IMR-90 (cell line): ENCODE data around the gene COA1. TPM values are rescaled to one million over a fixed set of nuclear protein-coding genes. Genes with fewer than 3 reads are reported as not detected.
A peak's percentile ranks its signal among the peaks of the same experiment; 100 is the strongest.

Source experiments
- ATAC-seq: fragments of 200-7000 bp; cut with Tn5 transposase; 2 replicates; pipeline ENCODE4 v1.9.1; 2020; ENCODE audit warnings: low read depth, mild to moderate bottlenecking, moderate library complexity
- BruUV-seq: library from RNA; stranded (reverse); fragments of 400-500 nt; replicated peaks from 2 replicates; lab custom pipeline; 2021; lab: Mats Ljungman, UMichigan
- CTCF ChIA-PET: fragments of 300-600 bp; formaldehyde crosslinking; extraction: SDS; loops from one replicate; lab custom pipeline; 2021; ENCODE audit warnings: antibody characterized with exemption; lab: Yijun Ruan, JAX
- POLR2A ChIA-PET: fragments of 300-600 bp; sonication (Branson Sonifier 250); formaldehyde crosslinking; loops from one replicate; lab custom pipeline; 2022; ENCODE audit warnings: antibody characterized with exemption; ENCODE audit not compliant: unreplicated experiment; lab: Charles Lee
- DNase-seq: peaks from one replicate; pipeline ENCODE4 v3.0.0; 2013
- H2AFZ ChIP-seq: replicated peaks from 2 replicates; pipeline ENCODE3; 2013; ENCODE audit warnings: low read length, mild to moderate bottlenecking; ENCODE audit not compliant: poor library complexity
- H2AK5ac ChIP-seq: 2 replicates; pipeline ENCODE4 v1.6.1; 2013; ENCODE audit warnings: low read depth, low read length, inconsistent platforms
- H2AK9ac ChIP-seq: replicated peaks from 2 replicates; pipeline ENCODE3; 2013; ENCODE audit warnings: mild to moderate bottlenecking, low read depth, low read length, moderate library complexity; ENCODE audit not compliant: poor library complexity
- H2BK120ac ChIP-seq: 2 replicates; pipeline ENCODE4 v1.6.1; 2013; ENCODE audit warnings: low read depth, low read length, inconsistent platforms
- H2BK15ac ChIP-seq: 3 replicates; pipeline ENCODE4 v1.6.1; 2013; ENCODE audit warnings: low read depth, low read length, inconsistent platforms
- H2BK20ac ChIP-seq: 2 replicates; pipeline ENCODE4 v1.6.1; 2013; ENCODE audit warnings: low read depth, mild to moderate bottlenecking, inconsistent platforms, low read length, moderate library complexity
- H2BK5ac ChIP-seq: 2 replicates; pipeline ENCODE4 v1.6.1; 2013; ENCODE audit warnings: mild to moderate bottlenecking, low read depth, low read length, inconsistent platforms; ENCODE audit not compliant: poor library complexity, severe bottlenecking
- H3K14ac ChIP-seq: replicated peaks from 2 replicates; pipeline ENCODE4 v1.6.1; 2013; ENCODE audit warnings: low read depth, low read length, inconsistent platforms
- H3K18ac ChIP-seq: 2 replicates; pipeline ENCODE4 v1.6.1; 2013; ENCODE audit warnings: low read depth, low read length, control low read depth
- H3K23ac ChIP-seq: 2 replicates; pipeline ENCODE4 v1.6.1; 2013; ENCODE audit warnings: low read depth, low read length, inconsistent platforms
- H3K27ac ChIP-seq: 2 replicates; pipeline ENCODE4 v1.5.1; 2013; ENCODE audit warnings: mild to moderate bottlenecking, control low read depth, low read length; ENCODE audit not compliant: insufficient read depth
- H3K27me3 ChIP-seq: 2 replicates; pipeline ENCODE4 v1.6.1; 2013; ENCODE audit warnings: low read length; ENCODE audit not compliant: control insufficient read depth, insufficient read depth
- H3K36me3 ChIP-seq: 2 replicates; pipeline ENCODE4 v1.6.1; 2013; ENCODE audit warnings: low read length, mixed read lengths; ENCODE audit not compliant: control insufficient read depth, insufficient read depth
- H3K4ac ChIP-seq: 2 replicates; pipeline ENCODE4 v1.6.1; 2013; ENCODE audit warnings: low read depth, low read length, inconsistent platforms
- H3K4me1 ChIP-seq: 2 replicates; pipeline ENCODE4 v1.6.1; 2013; ENCODE audit warnings: low read length, mixed read lengths; ENCODE audit not compliant: control insufficient read depth, insufficient read depth
- H3K4me2 ChIP-seq: 2 replicates; pipeline ENCODE4 v1.6.1; 2013; ENCODE audit warnings: low read depth, mild to moderate bottlenecking, control low read depth, low read length, moderate library complexity
- H3K4me3 ChIP-seq: 2 replicates; pipeline ENCODE4 v1.5.1; 2013; ENCODE audit warnings: low read depth, mild to moderate bottlenecking, control low read depth, low read length, moderate library complexity; ENCODE audit not compliant: insufficient read depth
- H3K56ac ChIP-seq: 2 replicates; pipeline ENCODE4 v1.6.1; 2013; ENCODE audit warnings: low read length, inconsistent platforms; ENCODE audit not compliant: insufficient read depth; ENCODE audit errors: extremely low read depth
- H3K79me1 ChIP-seq, 2 experiments: 2 replicates each; pipeline ENCODE4 v1.6.1; 2013; ENCODE audit warnings: low read length in 2 of 2, inconsistent platforms in 1 of 2, low read depth in 1 of 2
- H3K9ac ChIP-seq: 2 replicates; pipeline ENCODE4 v1.6.1; 2013; ENCODE audit warnings: low read depth, low read length, control low read depth
- H3K9me1 ChIP-seq: 2 replicates; pipeline ENCODE4 v1.6.1; 2013; ENCODE audit warnings: low read length, inconsistent platforms; ENCODE audit not compliant: insufficient read depth
- H3K9me3 ChIP-seq: 2 replicates; pipeline ENCODE4 v1.6.1; 2013; ENCODE audit warnings: low read length; ENCODE audit not compliant: control insufficient read depth, insufficient read depth
- H4K20me1 ChIP-seq: 2 replicates; pipeline ENCODE4 v1.6.1; 2013; ENCODE audit warnings: low read length, inconsistent platforms; ENCODE audit not compliant: insufficient read depth
- H4K5ac ChIP-seq: 2 replicates; pipeline ENCODE4 v1.6.1; 2013; ENCODE audit warnings: mild to moderate bottlenecking, low read depth, low read length, control low read depth
- H4K8ac ChIP-seq, 2 experiments: 2 replicates each; pipeline ENCODE4 v1.6.1; 2013; ENCODE audit warnings: low read depth in 2 of 2, low read length in 2 of 2, control low read depth in 1 of 2, inconsistent platforms in 1 of 2
- H4K91ac ChIP-seq: 2 replicates; pipeline ENCODE4 v1.6.1; 2013; ENCODE audit warnings: low read depth, low read length, inconsistent platforms; ENCODE audit not compliant: insufficient read depth
- BHLHE40 ChIP-seq: fragments of 150-350 bp; IDR thresholded peaks from 2 replicates; pipeline ENCODE4 v1.6.1; 2016; ENCODE audit warnings: mild to moderate bottlenecking, low read depth, low read length
- CEBPB ChIP-seq: IDR thresholded peaks from 2 replicates; pipeline ENCODE4 v1.6.1; 2012; ENCODE audit warnings: low read depth, low read length, improper control_type of control experiment
- CHD1 ChIP-seq: IDR thresholded peaks from 2 replicates; pipeline ENCODE4 v1.6.1; 2012; ENCODE audit warnings: low read depth, low read length, improper control_type of control experiment
- FOS ChIP-seq: fragments of 150-350 bp; IDR thresholded peaks from 2 replicates; pipeline ENCODE4 v1.6.1; 2016; ENCODE audit warnings: low read depth, low read length
- MAFK ChIP-seq: IDR thresholded peaks from 2 replicates; pipeline ENCODE4 v1.6.1; 2012; ENCODE audit warnings: low read depth, low read length, improper control_type of control experiment
- MAZ ChIP-seq: IDR thresholded peaks from 2 replicates; pipeline ENCODE4 v1.6.1; 2012; ENCODE audit warnings: low read depth, mild to moderate bottlenecking, low read length, improper control_type of control experiment, moderate library complexity, borderline replicate concordance
- MXI1 ChIP-seq: IDR thresholded peaks from 2 replicates; pipeline ENCODE4 v1.6.1; 2012; ENCODE audit warnings: low read depth, mild to moderate bottlenecking, low read length, moderate library complexity, borderline replicate concordance
- NFE2L2 ChIP-seq: fragments of 150-350 bp; IDR thresholded peaks from 2 replicates; pipeline ENCODE4 v1.6.1; 2016; ENCODE audit warnings: low read depth, mild to moderate bottlenecking, low read length
- POLR2A ChIP-seq: IDR thresholded peaks from 2 replicates; pipeline ENCODE4 v1.6.1; 2012; ENCODE audit warnings: mild to moderate bottlenecking, low read depth, low read length
- RAD21 ChIP-seq: IDR thresholded peaks from 2 replicates; pipeline ENCODE4 v1.6.1; 2012; ENCODE audit warnings: low read length, improper control_type of control experiment
- RCOR1 ChIP-seq: IDR thresholded peaks from 2 replicates; pipeline ENCODE4 v1.6.1; 2012; ENCODE audit warnings: mild to moderate bottlenecking, low read length, improper control_type of control experiment; ENCODE audit not compliant: insufficient replicate concordance
- RFX5 ChIP-seq: IDR thresholded peaks from 2 replicates; pipeline ENCODE4 v1.8.0; 2012; ENCODE audit warnings: low read depth, mild to moderate bottlenecking, low read length, moderate library complexity
- SMC3 ChIP-seq: fragments of 150-350 bp; IDR thresholded peaks from 2 replicates; pipeline ENCODE4 v1.6.1; 2016; ENCODE audit warnings: low read depth, mild to moderate bottlenecking, antibody characterized with exemption, low read length, moderate library complexity
- WGBS, 2 experiments: methylation state at CpG; one replicate each; pipeline versions ENCODE4 v1.1.5 to v1.1.7; 2013; ENCODE audit warnings: missing lambda C conversion rate in 2 of 2; ENCODE audit not compliant: insufficient read length in 1 of 2; ENCODE audit errors: extremely low coverage in 2 of 2; 5-methylcytosine and 5-hydroxymethylcytosine counted together
- dilution Hi-C: fragments of 300-500 bp; cut with HindIII; formaldehyde crosslinking; loops from one replicate; pipeline ENCODE4 v1.14.3; 2018; ENCODE audit warnings: low sequenced_read_pairs; ENCODE audit not compliant: unreplicated experiment
- in situ Hi-C: fragments of 300-500 bp; cut with MboI; formaldehyde crosslinking; loops from 3 replicates; pipeline ENCODE4 v1.14.3; 2019; ENCODE audit warnings: low sequenced_read_pairs, inconsistent platforms, mixed read lengths
- intact Hi-C: fragments of 100-400 bp; cut with micrococcal nuclease; formaldehyde crosslinking; loops from 2 replicates; pipeline ENCODE4 v1.10.0; 2022
- polyA plus RNA-seq, 3 experiments: library from polyadenylated mRNA; depleted of rRNA; stranded (reverse); fragments of >200 nt; gene quantifications; 2 replicates each; pipeline ENCODE4 v1.2.3, GENCODE V29; 2012; ENCODE audit warnings: low replicate concordance in 1 of 3
- total RNA-seq: library from RNA; depleted of rRNA; stranded (reverse); fragments of >200 nt; gene quantifications from 2 replicates; pipeline ENCODE4 v1.2.3, GENCODE V29; 2012
- TF ChIP-seq, protein P1 (sequence below): fragments of 150-350 bp; IDR thresholded peaks from 2 replicates; pipeline ENCODE4 v1.6.1; 2016; ENCODE audit warnings: low read depth, mild to moderate bottlenecking, low read length, moderate library complexity, borderline replicate concordance
- TF ChIP-seq, protein P2 (sequence below): fragments of 150-350 bp; IDR thresholded peaks from 2 replicates; pipeline ENCODE4 v1.6.1; 2017; ENCODE audit warnings: mild to moderate bottlenecking, antibody characterized with exemption, low read length, low read depth
- TF ChIP-seq, protein P3 (sequence below): conservative IDR thresholded peaks from 2 replicates; pipeline ENCODE4 v1.5.1; 2012; ENCODE audit warnings: mild to moderate bottlenecking, low read depth, low read length, improper control_type of control experiment

COA1 gene
- total and polyA plus RNA-seq, 2 of the 4 experiments (the other 2 are of a cell fraction) = 34.2 to 59.5 TPM

DNA sequence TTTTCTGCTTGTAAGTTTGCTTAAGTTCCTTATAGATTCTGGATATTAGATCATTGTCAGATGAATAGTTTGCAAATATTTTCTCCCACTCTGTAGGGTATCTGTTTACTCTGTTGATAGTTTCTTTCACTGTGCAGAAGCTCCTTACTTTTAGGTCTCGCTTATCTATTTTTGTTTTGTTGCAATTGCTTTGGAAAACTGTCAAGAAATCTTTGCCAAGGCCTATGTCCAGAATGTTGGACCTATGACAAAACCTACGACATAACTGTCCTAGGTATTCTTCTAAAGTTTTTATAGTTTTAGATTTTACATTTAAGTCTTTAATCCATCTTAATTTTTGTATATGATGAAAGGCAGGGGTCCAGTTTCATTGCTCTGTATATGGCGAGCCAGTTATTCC, 27.4 kb downstream of the COA1 start:
- WGBS, 2 experiments = no CpG with 5 or more reads among the region's 3 CpGs
- H4K20me1 ChIP-seq = no peaks in the 10 kb centered on the region
- dilution Hi-C loops = no loop called here

More for the DNA sequence above, 27.4 kb downstream of the COA1 start:
- Histone ChIP-seq H4K5ac (no peak overlapping the region), H2BK5ac (peak overlapping the region; percentile 18), H3K36me3 (peaks cover 3% of the 10 kb centered on the region), H3K9ac (no peak overlapping the region), H3K79me1 (peaks cover 28 to 37% of the 10 kb centered on the region in 2 experiments), H2BK20ac (no peak overlapping the region), H3K9me3 (no peaks in the 10 kb centered on the region), H3K18ac (no peak overlapping the region), H3K4me3 (no peak overlapping the region), H4K91ac (no peak overlapping the region), H3K14ac (no peak overlapping the region), H3K9me1 (peaks cover 5% of the 10 kb centered on the region; the same call in 1 of the 2 replicates), H4K8ac (no peak overlapping the region), H2AFZ (no peak overlapping the region), H3K4me1 (peaks cover 8% of the 10 kb centered on the region), H3K4ac (no peak overlapping the region), H3K4me2 (no peak overlapping the region), H2AK9ac (no peak overlapping the region), H2BK15ac (no peak overlapping the region), H3K23ac (no peak overlapping the region), H2BK120ac (no peak overlapping the region), H3K27me3 (no peaks in the 10 kb centered on the region), H2AK5ac (no peak overlapping the region), H3K56ac (no peak overlapping the region), H3K27ac (no peak overlapping the region)
- TF ChIP-seq CEBPB (no peak), MAFK (no peak), POLR2A (no peak), MAZ (no peak), MXI1 (no peak), NFE2L2 (no peak), CHD1 (no peak), RAD21 (no peak), RFX5 (no peak), FOS (no peak), SMC3 (no peak), BHLHE40 (no peak), RCOR1 (no peak)
- TF ChIP-seq, protein P1, sequence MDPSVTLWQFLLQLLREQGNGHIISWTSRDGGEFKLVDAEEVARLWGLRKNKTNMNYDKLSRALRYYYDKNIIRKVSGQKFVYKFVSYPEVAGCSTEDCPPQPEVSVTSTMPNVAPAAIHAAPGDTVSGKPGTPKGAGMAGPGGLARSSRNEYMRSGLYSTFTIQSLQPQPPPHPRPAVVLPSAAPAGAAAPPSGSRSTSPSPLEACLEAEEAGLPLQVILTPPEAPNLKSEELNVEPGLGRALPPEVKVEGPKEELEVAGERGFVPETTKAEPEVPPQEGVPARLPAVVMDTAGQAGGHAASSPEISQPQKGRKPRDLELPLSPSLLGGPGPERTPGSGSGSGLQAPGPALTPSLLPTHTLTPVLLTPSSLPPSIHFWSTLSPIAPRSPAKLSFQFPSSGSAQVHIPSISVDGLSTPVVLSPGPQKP = no peak
- TF ChIP-seq, protein P2, sequence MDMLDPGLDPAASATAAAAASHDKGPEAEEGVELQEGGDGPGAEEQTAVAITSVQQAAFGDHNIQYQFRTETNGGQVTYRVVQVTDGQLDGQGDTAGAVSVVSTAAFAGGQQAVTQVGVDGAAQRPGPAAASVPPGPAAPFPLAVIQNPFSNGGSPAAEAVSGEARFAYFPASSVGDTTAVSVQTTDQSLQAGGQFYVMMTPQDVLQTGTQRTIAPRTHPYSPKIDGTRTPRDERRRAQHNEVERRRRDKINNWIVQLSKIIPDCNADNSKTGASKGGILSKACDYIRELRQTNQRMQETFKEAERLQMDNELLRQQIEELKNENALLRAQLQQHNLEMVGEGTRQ = no peak
- TF ChIP-seq, protein P3, sequence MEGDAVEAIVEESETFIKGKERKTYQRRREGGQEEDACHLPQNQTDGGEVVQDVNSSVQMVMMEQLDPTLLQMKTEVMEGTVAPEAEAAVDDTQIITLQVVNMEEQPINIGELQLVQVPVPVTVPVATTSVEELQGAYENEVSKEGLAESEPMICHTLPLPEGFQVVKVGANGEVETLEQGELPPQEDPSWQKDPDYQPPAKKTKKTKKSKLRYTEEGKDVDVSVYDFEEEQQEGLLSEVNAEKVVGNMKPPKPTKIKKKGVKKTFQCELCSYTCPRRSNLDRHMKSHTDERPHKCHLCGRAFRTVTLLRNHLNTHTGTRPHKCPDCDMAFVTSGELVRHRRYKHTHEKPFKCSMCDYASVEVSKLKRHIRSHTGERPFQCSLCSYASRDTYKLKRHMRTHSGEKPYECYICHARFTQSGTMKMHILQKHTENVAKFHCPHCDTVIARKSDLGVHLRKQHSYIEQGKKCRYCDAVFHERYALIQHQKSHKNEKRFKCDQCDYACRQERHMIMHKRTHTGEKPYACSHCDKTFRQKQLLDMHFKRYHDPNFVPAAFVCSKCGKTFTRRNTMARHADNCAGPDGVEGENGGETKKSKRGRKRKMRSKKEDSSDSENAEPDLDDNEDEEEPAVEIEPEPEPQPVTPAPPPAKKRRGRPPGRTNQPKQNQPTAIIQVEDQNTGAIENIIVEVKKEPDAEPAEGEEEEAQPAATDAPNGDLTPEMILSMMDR = no peak
- ChIA-PET CTCF (interaction anchor here (6.4 kb wide), 1 partner anchor 120 kb away, joined by 104 read pairs; the partner anchor contains the start of gene STK17A), POLR2A (no interaction called here)
- in situ Hi-C loops (loop anchor here (5.0 to 25.0 kb wide), 2 partner anchors 120 to 440 kb away; partner anchors contain the start of gene STK17A), intact Hi-C loops (loop anchor here (5.0 to 10.0 kb wide), 2 partner anchors 517 to 770 kb away; partner anchors contain the start of genes MRPL32 and PSMA2)
- BruUV-seq = no TSS peak
- ATAC-seq = no peak
- no peak for DNase-seq
